ENCODE measurements around the gene NOXO1. TPM values are rescaled to one million over a fixed set of nuclear protein-coding genes. Genes with fewer than 3 reads are reported as not detected.

The NOXO1 gene
- total RNA-seq, 2 experiments from 2014 or later = 0.31 TPM; not detected in 1

DNA sequence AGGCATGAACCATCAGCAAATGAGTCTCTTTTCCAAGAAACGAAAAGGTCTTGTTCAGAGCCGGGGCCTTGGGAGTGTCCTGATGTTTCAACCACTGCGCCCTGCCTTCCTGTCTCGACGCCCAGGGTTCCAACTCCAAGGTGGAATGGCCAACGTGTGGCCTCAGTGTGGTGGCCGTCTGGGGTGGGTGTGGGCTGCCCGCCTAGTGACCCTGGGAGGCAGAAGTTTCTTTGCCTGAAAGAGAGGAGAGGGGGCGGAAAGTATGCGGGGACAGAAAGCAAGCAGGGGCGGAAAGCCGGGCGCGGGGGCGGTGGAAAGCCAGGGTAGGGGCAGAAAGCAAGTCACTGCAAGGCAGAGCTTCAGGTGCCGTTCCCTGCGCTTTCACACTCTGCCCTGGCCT, 42.4 kb downstream of the NOXO1 start:
- no peak overlapping the region for H3K4me3 Mint-ChIP-seq

DNA sequence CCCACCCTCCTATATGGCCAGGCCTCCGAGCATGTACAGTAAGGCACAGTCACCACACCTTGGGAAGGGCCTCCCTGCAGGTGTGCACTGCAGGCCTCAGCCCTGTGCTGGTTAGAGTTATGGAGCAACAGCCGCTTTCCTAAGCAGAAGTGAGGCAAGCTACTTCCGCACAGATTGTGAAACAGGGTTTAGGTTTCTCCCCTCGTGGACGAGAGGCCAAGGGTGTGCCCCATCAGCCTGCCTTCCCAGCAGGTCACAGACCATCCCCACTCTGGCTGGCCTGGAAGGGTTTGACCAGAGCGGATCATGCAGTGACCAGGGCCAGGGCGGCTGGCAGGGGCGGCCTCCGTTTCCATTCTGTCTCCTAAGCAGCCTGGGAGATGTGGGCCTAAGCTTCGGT, 43.0 kb downstream of the NOXO1 start:
- ChIA-PET POLR2A (no interaction called here), CTCF (no interaction called here)
- Mint-ChIP-seq H3K4me1 (ENCODE audit: low read depth) (peaks cover 9% of the 10 kb centered on the region), H3K27me3 (no peaks in the 10 kb centered on the region), H3K36me3 (ENCODE audit: low read depth) (peaks cover 4% of the 10 kb centered on the region), H3K4me3 (no peak overlapping the region), H3K9me3 (no peaks in the 10 kb centered on the region), H3K27ac (no peak overlapping the region)
- no peak for TF ChIP-seq CTCF (IDR thresholded peaks at IDR 0.05)
- intact Hi-C loops (cut with micrococcal nuclease) = no loop called here
- no peak for DNase-seq
- no peak for ATAC-seq

More for the DNA sequence above, 42.4 kb downstream of the NOXO1 start:
- Mint-ChIP-seq H3K4me1 (ENCODE audit: low read depth) (peaks cover 15% of the 10 kb centered on the region), H3K36me3 (ENCODE audit: low read depth) (peaks cover 4% of the 10 kb centered on the region), H3K9me3 (no peaks in the 10 kb centered on the region), H3K27ac (no peak overlapping the region), H3K27me3 (no peaks in the 10 kb centered on the region)
- ATAC-seq (no peak), DNase-seq (no peak)
- TF ChIP-seq CTCF (IDR thresholded peaks at IDR 0.05) = no peak
- ChIA-PET CTCF (interaction anchor here (2.3 kb wide), 1 partner anchor 12 kb away, joined by 9 read pairs; no protein-coding TSS in a partner anchor), POLR2A (interaction anchor here (9.2 kb wide), 1 partner anchor 24 kb away, joined by 113 read pairs; the partner anchor contains the start of genes NDUFB10, RNF151 and RPS2)
- intact Hi-C loops (cut with micrococcal nuclease) = no loop called here

- H3K36me3 Mint-ChIP-seq (ENCODE audit: low read depth) = peaks cover 4% of the 10 kb centered on the region
- intact Hi-C loops (cut with micrococcal nuclease) = no loop called here
- DNase-seq (no peak), ATAC-seq (no peak)
- ChIA-PET POLR2A (no interaction called here), CTCF (no interaction called here)
- H3K4me3 Mint-ChIP-seq = no peak overlapping the region
- H3K4me1 Mint-ChIP-seq (ENCODE audit: low read depth) = peaks cover 5% of the 10 kb centered on the region
- H3K9me3 Mint-ChIP-seq = no peaks in the 10 kb centered on the region
- no peak overlapping the region for H3K27ac Mint-ChIP-seq
- H3K27me3 Mint-ChIP-seq = no peaks in the 10 kb centered on the region
- TF ChIP-seq CTCF (IDR thresholded peaks at IDR 0.05) = no peak
Observed at GRCh38 chr16:1936945-1937479, 44.3 kb downstream of the NOXO1 start.

- ATAC-seq (no peak), DNase-seq (no peak)
- ChIA-PET CTCF (no interaction called here), POLR2A (no interaction called here)
- Mint-ChIP-seq H3K27ac (no peak overlapping the region), H3K4me3 (no peak overlapping the region), H3K4me1 (ENCODE audit: low read depth) (peaks cover 2% of the 10 kb centered on the region), H3K36me3 (ENCODE audit: low read depth) (no peaks in the 10 kb centered on the region), H3K27me3 (no peaks in the 10 kb centered on the region), H3K9me3 (no peaks in the 10 kb centered on the region)
- intact Hi-C loops (cut with micrococcal nuclease) = no loop called here
- TF ChIP-seq CTCF (IDR thresholded peaks at IDR 0.05) = no peak
Observed at GRCh38 chr16:1933097-1933661, 48.1 kb downstream of the NOXO1 start.

Data from activated CD8-positive, alpha-beta T cell treated with anti-CD3 and anti-CD28 coated beads for 36 hours (primary cell).